Measurements from ENCODE around the gene MET. TPM values are rescaled to one million over a fixed set of nuclear protein-coding genes. Genes with fewer than 3 reads are reported as not detected.

MET gene
- total and polyA plus RNA-seq, 2 of the 13 experiments (the other 11 are each of a cell fraction or from before 2014, with no cell fraction given) = 21.8 to 31.5 TPM

GRCh38 chr7:116734710-116735109 is 62.7 kb downstream of the MET start:
- ATAC-seq (no peak), FAIRE-seq (no peak), DNase-seq (ENCODE audit: low spot score) (no peak)
- no peaks in the 10 kb centered on the region for H3K9me3 ChIP-seq (ENCODE audit: low read length)
- H3K9ac ChIP-seq (ENCODE audit: insufficient read depth, low read depth, low read length) = no peak overlapping the region
- H3K4me3 ChIP-seq (replicated peaks in 1 of 3; ENCODE audit: insufficient read depth in 1 of 3, low read depth in 2 of 3, low read length in 3 of 3) = no peak overlapping the region
- BruUV-seq (replicated peaks) = no TSS peak
- peaks cover 70% of the 10 kb centered on the region for H3K4me1 ChIP-seq (ENCODE audit: insufficient read depth, low read length)
- H3K36me3 ChIP-seq (replicated peaks in 1 of 2; ENCODE audit: control insufficient read depth in 1 of 2, insufficient read depth in 2 of 2, low read length in 2 of 2) = peaks cover 5 to 13% of the 10 kb centered on the region in 2 experiments
- no peak overlapping the region for H3K4me2 ChIP-seq (ENCODE audit: low read depth, low read length)
- in situ Hi-C loops (cut with HindIII; ENCODE audit: extremely low pct_ligation_motif_present, low pct_unique_long_range_greater_than_20kb) (no loop called here), intact Hi-C loops (cut with micrococcal nuclease; ENCODE audit: unreplicated experiment) (no loop called here)
- CTCF ChIA-PET (ENCODE audit: low intra/inter-chr PET ratio, low total read pairs) = no interaction called here
- H3K27me3 ChIP-seq (ENCODE audit: control insufficient read depth in 1 of 2, insufficient read depth in 2 of 2, low read length in 2 of 2) = no peaks in the 10 kb centered on the region
- TF ChIP-seq MED8 (CRISPR knock-in tag; IDR thresholded peaks at IDR 0.05; ENCODE audit: insufficient replicate concordance) = no peak
- TF ChIP-seq HNF1B (CRISPR knock-in tag; IDR thresholded peaks at IDR 0.05) = no peak
- no peak for TF ChIP-seq ZNF432 (CRISPR knock-in tag; IDR thresholded peaks at IDR 0.05; ENCODE audit: borderline replicate concordance)
- no peak for TF ChIP-seq ZNF691 (CRISPR knock-in tag; IDR thresholded peaks at IDR 0.05; ENCODE audit: borderline replicate concordance, low read depth)
- TF ChIP-seq E2F5 (CRISPR knock-in tag; conservative IDR thresholded peaks at IDR 0.05) = no peak
- no peak for TF ChIP-seq CENPT (CRISPR knock-in tag; IDR thresholded peaks at IDR 0.05; ENCODE audit: low read depth)
- TF ChIP-seq ZNF512B (CRISPR knock-in tag; IDR thresholded peaks at IDR 0.05; ENCODE audit: borderline replicate concordance) = no peak
- TF ChIP-seq ZNF235 (CRISPR knock-in tag; IDR thresholded peaks at IDR 0.05; ENCODE audit: borderline replicate concordance) = no peak
- no peak for TF ChIP-seq ELK4 (CRISPR knock-in tag; IDR thresholded peaks at IDR 0.05; ENCODE audit: borderline replicate concordance)
- TF ChIP-seq NCOR1 (IDR thresholded peaks at IDR 0.05; ENCODE audit: borderline replicate concordance, low read length) = no peak
- TF ChIP-seq KDM2A (CRISPR knock-in tag; IDR thresholded peaks at IDR 0.05; ENCODE audit: borderline replicate concordance, low read depth) = no peak
- no peak for TF ChIP-seq GLI4 (CRISPR knock-in tag; IDR thresholded peaks at IDR 0.05; ENCODE audit: borderline replicate concordance)
- TF ChIP-seq SMAD3 (CRISPR knock-in tag; IDR thresholded peaks at IDR 0.05) = no peak
- no peak for TF ChIP-seq KLF15 (CRISPR knock-in tag; IDR thresholded peaks at IDR 0.05; ENCODE audit: borderline replicate concordance)
- no peak for TF ChIP-seq ZSCAN9 (CRISPR knock-in tag; IDR thresholded peaks at IDR 0.05; ENCODE audit: borderline replicate concordance)
- no peak overlapping the region for H2AFZ ChIP-seq (ENCODE audit: low read length)
- H3K27ac ChIP-seq (ENCODE audit: extremely low read length, insufficient read depth, low read length) = no peak overlapping the region
- H3K79me2 ChIP-seq (ENCODE audit: insufficient read depth, low read length) = no peaks in the 10 kb centered on the region
- H4K20me1 ChIP-seq (ENCODE audit: insufficient read depth, low read length) = no peaks in the 10 kb centered on the region
- POLR2A ChIA-PET = no interaction called here
- 96% methylated on average over 6 of the region's 6 CpGs for WGBS (ENCODE audit: low lambda C conversion rate)

All from HepG2 (cell line).